ENCODE data around the gene TRAPPC3.
A peak's percentile ranks its signal among the peaks of the same experiment; 100 is the strongest.

Gene TRAPPC3

DNA sequence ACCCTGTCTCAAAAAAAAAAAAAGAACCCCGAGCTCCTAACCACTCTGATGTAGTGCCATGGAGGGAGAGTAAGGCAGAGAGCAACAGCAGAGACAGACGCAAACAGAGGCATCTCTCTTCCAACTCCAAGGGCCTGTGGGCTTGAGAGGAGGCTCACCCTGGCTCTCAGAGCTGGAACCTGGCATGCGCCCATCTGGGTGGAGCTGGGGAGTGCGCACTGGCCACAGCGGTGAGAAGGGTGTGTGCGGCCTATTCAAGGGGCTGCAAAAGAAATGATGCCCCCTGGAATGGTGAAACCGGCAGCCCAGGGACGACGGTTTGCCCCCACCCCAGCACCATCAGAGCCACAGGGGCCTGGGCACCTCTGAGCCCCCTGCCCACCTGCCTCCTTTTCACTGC is 41.9 kb downstream of the TRAPPC3 start:
- H3K4me3 ChIP-seq (ENCODE audit: low read depth, low read length): no peak overlapping the region
- TF ChIP-seq, protein P1, sequence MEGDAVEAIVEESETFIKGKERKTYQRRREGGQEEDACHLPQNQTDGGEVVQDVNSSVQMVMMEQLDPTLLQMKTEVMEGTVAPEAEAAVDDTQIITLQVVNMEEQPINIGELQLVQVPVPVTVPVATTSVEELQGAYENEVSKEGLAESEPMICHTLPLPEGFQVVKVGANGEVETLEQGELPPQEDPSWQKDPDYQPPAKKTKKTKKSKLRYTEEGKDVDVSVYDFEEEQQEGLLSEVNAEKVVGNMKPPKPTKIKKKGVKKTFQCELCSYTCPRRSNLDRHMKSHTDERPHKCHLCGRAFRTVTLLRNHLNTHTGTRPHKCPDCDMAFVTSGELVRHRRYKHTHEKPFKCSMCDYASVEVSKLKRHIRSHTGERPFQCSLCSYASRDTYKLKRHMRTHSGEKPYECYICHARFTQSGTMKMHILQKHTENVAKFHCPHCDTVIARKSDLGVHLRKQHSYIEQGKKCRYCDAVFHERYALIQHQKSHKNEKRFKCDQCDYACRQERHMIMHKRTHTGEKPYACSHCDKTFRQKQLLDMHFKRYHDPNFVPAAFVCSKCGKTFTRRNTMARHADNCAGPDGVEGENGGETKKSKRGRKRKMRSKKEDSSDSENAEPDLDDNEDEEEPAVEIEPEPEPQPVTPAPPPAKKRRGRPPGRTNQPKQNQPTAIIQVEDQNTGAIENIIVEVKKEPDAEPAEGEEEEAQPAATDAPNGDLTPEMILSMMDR (conservative IDR thresholded peaks at IDR 0.05; ENCODE audit: low read depth, low read length): no peak
- no peak for DNase-seq (ENCODE audit: low read depth)

DNA sequence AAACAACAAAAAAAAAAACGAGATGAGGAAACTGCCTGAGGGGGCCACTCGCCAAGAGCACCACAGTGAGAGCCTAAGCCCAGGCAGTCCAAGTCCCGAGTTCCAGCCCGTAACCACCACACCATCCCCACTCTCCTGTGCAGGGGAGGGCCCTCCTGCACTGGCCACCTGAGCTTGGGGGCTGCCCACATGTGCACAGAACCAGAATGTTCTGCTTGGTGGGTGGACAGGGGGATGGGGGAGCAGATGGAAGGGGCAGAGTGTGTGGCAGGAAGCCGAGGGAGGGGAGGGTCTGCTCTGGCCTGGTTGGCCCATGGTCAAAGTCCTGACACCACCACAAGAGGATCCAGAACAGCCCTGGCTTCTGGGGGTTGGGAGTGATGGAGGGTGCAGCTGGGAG is 43.0 kb downstream of the TRAPPC3 start:
- no peak overlapping the region for H3K4me3 ChIP-seq (ENCODE audit: low read depth, low read length)
- TF ChIP-seq, protein P1 (conservative IDR thresholded peaks at IDR 0.05; ENCODE audit: low read depth, low read length): no peak
- DNase-seq (ENCODE audit: low read depth): no peak

DNA sequence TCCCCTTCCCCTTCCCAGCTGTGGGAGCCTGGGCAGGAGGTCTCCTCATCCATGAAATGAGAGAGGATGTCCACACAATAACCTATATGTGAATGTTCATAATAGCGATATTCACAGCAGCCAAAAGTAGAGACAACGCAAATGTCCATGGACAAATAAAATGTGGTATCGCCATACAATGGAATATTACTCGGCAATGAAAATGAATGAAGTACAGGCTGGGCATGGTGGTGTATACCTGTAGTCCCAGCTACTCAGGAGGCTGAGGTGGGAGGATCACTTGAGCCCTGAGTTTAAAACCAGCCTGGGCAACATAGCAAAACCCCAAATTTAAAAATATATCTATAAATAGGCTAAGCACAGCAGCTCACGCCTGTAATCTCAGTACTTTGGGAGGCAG is 47.7 kb downstream of the TRAPPC3 start:
- TF ChIP-seq, protein P1 (conservative IDR thresholded peaks at IDR 0.05; ENCODE audit: low read depth, low read length): no peak
- no peak overlapping the region for H3K4me3 ChIP-seq (ENCODE audit: low read depth, low read length)
- no peak for DNase-seq (ENCODE audit: low read depth)

DNA sequence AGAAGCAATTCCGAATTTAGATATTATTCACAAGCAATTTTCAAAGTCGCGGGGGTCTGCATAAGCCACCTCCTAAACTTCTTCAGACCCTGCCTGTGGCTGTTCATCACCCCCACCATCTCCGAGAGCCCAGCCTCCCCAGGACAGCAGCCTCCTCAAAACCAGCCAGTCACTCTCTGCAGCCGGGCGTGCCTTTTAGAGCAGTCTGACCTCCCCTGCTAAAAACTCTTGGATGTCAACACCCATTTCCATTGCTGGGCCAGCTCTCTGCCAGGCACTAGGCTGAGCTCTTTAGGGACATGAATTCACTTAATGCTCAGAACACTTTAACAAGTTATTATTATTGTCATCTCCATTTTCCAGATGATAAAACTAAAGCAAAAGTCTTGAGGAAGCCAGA is 48.9 kb downstream of the TRAPPC3 start:
- no peak overlapping the region for H3K4me3 ChIP-seq (ENCODE audit: low read depth, low read length)
- TF ChIP-seq, protein P1 (conservative IDR thresholded peaks at IDR 0.05; ENCODE audit: low read depth, low read length): no peak
- DNase-seq (ENCODE audit: low read depth): no peak

DNA sequence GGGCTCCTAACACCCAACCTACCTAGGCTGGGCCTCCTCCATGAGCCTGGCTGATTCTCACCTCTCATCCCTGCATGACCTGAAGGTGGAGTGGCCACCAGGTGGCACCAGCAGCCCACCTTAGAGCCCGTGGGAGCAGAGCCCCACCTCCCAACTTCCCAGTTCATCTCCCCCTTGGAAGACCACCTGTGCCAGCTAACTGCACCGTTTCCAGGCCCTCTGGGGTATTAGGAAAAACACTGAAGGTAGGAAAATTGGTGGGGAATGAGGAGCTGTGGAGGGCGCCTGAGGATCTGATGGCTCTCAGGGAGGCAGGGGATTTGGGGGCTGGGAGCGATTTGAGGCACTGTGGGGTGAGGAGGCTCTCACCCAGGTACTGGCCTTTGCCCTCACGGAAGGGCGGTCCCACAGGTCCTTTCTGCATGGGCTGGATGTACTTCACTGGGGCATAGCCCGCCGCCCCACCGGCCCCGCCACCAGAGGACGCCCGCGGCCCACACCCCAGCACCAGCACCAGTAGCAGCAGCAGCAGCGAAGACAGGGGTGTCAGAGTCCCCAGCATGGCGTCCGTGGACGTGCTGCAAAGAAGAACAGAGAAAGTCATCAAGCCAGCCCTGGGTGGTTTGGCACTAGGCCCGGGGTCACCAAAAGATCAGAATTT is 49.5 kb downstream of the TRAPPC3 start:
- H3K4me3 ChIP-seq (ENCODE audit: low read depth, low read length): no peak overlapping the region
- TF ChIP-seq, protein P1 (conservative IDR thresholded peaks at IDR 0.05; ENCODE audit: low read depth, low read length): peak; percentile 84
- peak; percentile 80 for DNase-seq (ENCODE audit: low read depth)

DNA sequence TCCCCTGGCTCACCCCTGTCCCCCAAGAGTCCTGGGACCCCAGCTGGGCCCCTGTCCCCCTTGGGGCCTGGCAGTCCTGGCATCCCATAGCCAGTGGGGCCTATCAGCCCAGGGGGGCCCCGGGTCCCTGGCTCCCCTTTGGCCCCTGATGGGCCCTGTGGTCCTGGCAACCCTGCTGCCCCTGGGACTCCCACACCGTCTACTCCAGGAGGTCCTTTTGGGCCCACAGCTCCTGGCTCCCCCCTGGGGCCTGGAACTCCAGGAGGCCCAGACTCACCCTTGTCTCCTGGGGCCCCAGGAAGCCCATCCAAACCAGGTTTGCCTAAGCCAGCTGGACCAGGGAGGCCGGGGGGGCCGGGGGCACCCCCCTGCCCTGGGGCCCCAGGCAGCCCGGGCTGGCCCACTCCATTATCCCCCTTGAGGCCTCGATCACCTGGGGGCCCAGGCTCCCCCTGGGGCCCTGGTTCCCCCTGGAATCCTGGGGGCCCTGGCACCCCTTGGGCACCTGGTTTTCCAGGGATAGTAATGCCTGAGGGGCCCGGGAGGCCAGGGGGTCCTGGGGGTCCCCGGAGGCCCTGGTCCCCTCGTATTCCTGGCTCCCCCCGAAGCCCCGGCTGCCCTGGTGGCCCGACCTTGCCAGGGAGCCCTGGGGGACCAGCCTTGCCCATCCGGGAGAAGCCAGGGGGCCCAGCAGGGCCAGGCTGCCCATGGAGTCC is 50.5 kb downstream of the TRAPPC3 start:
- DNase-seq (ENCODE audit: low read depth): no peak
- H3K4me3 ChIP-seq (ENCODE audit: low read depth, low read length): no peak overlapping the region
- TF ChIP-seq, protein P1 (conservative IDR thresholded peaks at IDR 0.05; ENCODE audit: low read depth, low read length): no peak
